Measurements from ENCODE around the gene AP3M1.
A peak's percentile ranks its signal among the peaks of the same experiment; 100 is the strongest.

AP3M1 gene

DNA sequence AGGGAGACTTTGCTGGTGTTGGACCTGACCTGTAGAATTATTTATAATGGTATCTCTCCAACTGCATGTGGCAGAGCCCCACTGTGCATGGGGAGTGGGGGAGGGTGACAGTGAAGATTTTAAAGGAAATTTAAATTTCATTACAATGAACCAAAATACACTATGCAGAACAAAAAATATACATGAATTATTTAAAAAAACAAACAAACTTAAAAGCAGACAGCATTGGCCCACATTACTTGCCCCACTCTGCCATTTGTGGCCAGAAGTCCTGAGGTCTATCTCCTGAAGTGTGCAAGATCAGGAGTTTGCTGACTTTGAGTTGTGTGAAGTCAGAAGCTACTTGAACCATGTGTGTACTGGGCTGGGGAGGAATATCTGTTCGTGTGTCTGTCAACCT, 40.5 kb downstream of the AP3M1 start:
- FAIRE-seq, result no peak

DNA sequence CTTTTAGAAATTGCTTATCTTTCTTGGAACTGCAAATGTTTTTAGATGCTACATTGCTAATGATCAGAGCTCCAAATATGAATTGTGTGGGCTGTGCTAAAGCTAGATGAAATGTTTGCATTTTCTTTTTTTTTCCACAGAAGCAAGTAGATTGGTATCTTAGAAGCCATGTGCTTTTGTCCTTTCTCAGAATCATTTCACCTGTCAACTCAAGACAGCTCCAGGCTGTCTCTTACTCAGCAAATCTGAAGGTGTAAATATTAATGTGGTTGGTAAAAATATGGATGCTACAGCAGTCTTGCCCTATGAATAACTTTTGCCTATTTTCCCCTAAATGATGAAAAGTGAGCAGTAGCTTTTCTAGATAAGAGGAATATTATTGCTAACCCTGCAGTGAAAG, 41.2 kb downstream of the AP3M1 start:
- FAIRE-seq, result no peak

DNA sequence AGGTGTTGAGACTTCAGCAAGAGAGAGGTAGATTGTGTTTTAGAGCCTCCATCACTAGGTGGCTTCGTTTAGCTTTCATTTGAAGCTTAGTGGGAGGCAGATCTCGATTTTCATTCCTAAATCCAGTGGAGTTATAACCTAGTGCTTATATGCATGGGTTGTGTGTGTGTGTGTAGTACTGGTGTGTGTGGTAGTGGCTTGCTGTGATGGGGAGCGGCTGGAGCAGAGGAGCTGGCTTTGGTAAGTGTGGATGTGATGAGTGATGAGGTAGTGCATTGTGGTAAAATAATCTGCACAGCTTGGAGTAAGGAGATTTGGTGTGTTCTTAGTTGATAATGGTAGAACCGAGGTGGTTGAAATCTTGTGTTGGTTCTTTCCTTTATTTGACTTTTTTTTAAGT, 43.2 kb downstream of the AP3M1 start:
- FAIRE-seq, result no peak

DNA sequence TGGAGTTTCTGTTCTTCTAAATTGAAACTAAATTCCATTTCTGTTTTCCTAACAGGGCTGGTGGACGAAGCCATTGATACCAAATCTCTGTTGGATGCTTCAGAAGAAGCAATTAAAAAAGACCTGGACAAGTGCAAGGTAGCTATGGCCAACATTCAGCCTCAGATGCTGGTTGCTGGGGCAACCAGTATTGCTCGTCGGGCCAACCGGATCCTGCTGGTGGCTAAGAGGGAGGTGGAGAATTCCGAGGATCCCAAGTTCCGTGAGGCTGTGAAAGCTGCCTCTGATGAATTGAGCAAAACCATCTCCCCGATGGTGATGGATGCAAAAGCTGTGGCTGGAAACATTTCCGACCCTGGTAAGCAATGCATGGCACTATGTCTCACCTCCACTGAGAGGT, 45.6 kb downstream of the AP3M1 start:
- FAIRE-seq, result no peak

DNA sequence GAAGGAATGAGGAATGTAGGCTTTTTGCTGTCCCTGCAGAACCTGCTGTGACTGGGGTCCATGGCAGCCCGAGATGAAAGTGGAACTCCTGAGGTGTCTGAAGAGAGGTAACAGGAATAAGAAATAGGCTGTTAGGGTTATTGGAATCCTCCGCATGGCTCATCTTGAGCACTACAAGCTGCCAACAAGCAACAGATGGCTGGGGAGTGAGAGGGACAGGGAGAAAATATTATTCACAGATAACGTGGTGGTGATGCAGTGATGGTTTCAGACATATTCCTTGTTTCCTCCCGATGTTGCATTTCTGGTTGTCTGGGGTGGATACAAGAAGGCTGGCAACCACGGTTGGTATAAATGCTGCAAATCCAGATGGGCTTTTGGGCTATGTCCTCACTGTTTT, 46.1 kb downstream of the AP3M1 start:
- no peak for FAIRE-seq

DNA sequence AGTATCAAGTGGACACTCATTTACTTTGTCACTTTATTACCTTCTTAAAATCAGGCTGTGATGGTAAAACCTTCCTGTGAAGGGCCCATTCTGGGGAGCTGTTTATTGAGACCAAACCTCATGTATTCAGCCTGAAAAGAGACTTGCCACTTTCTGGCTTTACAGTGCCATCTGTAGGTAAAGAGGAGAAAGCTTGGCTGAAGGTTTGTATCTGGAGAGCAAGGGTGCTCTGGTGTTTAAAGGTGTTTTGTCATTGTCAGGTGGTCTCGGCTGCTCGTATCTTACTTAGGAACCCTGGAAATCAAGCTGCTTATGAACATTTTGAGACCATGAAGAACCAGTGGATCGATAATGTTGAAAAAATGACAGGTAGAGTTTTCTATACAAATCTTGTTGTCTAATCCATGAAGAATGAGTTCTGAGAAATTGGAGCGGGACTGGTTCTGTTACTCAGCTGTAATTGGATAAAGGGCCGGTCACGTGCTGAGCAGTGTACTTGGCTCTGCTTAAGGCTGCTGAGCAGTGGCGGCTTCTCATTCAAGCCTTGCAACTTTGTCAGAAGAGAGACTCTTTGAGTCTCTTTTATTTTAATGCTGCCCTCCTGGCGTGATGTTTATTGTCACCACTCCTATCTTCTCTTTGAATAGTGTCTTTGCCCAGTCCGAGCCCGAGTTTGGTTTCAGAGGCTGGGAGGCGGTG, 46.9 kb downstream of the AP3M1 start:
- no peak for FAIRE-seq

DNA sequence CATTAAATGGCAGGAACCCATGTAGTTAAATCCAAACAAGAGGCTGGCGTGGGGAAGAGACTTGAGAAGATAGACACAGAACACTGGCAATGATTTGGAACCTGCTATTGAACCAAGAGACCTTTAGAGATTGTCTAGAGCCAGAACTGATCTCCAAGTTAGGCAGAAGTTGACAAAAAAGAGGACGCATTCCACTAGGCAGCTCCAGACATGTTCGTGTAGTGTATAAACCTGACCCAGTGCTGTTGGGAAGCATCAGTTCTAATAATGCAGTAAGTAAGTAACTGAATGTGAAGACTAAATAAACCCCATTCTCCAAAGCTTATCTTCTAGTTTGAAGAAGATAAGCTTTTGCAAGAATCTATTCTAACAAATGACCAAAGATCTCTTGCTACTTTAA, 50.8 kb downstream of the AP3M1 start:
- no peak for FAIRE-seq

DNA sequence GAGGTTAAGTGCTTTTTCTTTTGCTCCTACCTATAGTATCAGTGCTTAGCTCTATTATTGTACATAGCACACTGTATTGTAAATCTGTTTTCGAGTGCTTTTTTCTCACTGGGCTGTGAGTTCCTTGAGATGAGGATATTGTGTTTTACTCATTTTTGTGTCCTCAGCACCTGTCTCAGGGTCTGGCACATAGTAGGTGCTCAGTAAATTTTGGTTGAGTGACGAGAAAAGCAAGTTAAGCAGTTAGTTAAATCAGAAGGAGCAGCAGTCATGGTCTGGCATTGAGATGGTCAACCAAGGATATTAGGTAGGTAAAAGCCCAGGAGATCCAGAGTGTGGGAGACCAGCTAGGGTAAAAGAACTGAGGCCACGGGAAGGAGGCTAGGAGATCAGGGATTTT, 51.2 kb downstream of the AP3M1 start:
- no peak for FAIRE-seq

DNA sequence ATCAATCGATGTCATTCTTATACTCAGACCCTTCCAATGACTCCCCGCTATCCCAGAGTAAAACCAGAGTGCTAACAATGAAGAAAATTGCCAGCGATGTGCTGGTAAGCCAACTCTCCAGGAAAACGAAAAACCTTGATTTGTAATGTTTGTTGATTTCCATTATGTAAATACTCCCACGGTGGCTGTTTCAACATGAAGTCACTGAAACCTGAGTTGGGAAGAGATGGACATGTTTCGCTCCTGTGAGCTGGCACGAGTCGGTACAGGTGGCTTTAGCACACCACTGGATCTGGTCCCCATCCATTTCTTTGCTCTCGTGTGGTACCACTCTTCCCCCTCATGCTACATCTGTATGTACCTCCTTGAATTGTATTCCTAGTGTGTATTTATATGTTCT, 52.9 kb downstream of the AP3M1 start:
- no peak for FAIRE-seq

DNA sequence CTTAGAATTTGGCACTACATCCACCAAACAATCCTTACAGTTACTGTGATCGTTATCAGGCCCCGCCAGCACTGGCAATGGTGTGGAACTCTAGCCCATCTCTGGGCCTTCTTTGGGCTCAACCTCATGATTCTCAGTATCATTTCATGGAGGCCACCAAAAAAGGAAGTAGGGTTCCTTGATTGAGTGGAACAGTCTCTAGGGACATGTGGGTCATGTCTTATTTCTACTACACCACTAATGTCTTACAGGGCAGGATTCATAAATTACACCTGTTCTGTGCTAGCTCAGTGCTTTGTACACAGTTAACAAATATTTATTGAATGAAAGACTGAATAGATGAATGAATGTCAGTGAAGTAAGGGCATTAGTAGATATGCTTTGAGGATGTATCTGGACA, 53.9 kb downstream of the AP3M1 start:
- no peak for FAIRE-seq

DNA sequence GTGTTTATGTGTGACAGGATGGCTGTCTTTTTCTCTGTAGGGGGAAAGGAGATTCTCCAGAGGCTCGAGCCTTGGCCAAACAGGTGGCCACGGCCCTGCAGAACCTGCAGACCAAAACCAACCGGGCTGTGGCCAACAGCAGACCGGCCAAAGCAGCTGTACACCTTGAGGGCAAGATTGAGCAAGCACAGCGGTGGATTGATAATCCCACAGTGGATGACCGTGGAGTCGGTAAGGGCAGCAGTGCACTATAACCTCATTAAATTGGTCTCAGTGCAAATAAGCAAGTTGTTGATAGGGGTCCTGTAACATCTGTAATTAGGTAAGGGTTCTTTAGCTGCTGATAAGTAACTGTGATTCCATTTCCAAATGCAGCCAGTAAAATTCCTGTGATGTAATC, 56.4 kb downstream of the AP3M1 start:
- FAIRE-seq, result no peak

DNA sequence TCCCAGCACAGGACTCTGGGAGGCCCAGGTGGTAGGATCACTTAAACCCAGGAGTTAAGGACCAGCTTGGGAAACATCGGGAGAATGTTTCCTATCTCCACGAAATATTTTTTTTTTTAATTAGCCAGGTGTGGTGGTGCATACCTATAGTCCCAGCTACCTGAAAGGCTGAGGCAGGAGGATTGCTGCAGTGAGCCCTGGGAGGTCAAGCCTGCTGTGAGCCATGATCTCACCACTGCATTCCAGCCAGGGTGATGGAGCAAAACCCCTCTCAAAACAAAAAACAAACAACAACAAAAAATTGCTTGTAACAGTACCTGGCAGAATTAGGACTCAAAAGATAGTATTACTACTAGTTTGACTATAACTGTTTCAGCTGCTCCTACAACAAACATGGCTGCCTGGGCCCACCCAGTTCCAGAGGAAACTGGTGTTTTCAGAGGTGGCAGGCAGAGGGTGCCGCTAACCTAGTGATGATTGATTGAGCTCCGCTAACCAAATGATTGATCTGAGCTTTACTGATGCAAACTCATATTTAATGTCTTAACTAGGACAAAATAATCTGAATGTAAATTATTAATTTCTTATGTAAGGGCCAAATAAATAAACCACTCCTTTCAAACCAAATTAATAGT, 57.0 kb downstream of the AP3M1 start:
- no peak for FAIRE-seq

DNA sequence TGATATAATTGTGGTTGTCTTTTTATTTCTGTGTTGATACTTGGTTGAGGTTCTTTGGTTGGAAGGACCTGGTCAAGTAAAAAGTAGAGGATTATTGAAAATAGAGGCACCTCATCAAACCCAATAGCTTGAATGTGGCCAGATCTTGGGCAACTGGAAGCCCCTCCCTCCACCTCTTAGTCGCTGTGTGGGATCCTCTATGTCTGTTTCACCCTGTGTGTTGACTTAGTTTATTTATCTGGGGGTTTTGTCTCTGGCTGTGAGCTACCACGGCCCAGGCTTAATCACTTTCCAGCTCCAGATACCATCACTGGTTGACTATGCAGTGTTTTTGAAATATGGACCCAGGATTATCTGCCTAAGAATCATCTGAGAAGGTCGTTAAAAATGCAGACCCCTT, 58.3 kb downstream of the AP3M1 start:
- no peak for FAIRE-seq

DNA sequence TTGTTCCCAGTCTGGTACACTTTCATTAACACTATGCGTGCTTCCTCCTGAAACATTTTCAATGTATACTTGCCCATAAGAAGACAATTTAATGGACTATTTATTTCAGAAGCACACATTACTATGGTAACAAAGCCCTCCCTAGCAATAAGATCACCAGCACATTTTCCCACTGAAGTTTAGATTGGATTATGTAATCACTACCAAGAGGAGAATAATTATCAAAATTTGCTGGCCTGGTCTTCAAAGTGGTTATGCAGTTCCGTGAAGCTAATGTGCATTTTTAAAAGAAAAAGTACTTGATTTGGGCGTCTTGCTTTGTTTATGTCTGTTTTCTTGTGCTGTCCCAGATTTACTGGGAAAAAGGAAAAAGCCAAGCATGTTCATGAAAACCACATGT, 61.9 kb downstream of the AP3M1 start:
- no peak for FAIRE-seq

DNA sequence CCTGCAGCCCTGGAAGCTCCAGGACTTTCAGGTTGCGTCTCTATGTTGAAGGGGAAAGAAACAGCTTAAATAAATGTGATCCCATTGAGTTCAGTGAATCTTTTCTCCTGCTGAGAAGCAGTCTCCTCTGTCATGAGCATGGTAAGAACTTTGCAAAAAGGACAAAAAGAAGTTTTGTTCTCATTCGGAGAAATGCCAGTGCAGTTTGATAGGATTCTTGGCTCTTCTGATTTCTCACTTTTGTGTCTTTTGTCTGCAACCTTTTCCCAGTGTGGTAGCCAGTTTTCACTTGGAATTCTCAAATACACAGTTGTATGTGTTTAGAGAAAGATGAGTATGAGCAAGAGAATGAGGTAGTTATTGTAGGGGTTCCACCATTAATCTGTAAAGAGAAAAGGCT, 64.3 kb downstream of the AP3M1 start:
- no peak for FAIRE-seq

DNA sequence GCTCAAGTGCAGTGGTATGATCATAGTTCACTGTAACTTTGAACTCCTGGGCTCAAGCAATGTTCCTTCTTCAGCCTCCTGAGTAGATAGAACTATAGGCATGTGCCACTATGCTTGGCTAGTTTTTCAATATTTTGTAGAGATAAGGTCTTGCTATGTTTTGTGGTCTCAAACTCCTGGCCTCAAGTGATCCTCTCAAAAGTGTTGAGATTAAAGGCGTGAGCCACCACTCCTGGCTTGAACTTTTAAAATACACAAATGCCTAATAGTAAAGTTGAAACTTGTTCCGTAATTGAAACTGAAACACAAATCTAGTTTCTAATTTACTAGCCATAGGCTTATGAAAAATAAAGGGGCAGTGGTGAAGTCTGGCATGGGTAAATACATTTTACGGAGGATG, 65.7 kb downstream of the AP3M1 start:
- no peak for FAIRE-seq

DNA sequence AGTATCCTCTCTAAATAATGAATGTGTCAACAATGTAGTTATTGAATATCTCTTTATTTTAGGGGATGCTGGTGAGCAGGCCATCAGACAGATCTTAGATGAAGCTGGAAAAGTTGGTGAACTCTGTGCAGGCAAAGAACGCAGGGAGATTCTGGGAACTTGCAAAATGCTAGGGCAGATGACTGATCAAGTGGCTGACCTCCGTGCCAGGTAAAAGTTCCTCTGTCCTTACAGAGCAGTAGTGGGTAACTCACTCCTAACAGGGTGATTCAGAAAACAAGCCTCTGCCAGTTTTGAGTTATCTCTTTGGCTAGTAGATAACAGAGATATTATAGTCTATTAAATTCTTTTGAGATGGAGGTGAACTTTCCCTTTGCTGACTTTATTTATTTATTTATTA, 67.3 kb downstream of the AP3M1 start:
- no peak for FAIRE-seq

DNA sequence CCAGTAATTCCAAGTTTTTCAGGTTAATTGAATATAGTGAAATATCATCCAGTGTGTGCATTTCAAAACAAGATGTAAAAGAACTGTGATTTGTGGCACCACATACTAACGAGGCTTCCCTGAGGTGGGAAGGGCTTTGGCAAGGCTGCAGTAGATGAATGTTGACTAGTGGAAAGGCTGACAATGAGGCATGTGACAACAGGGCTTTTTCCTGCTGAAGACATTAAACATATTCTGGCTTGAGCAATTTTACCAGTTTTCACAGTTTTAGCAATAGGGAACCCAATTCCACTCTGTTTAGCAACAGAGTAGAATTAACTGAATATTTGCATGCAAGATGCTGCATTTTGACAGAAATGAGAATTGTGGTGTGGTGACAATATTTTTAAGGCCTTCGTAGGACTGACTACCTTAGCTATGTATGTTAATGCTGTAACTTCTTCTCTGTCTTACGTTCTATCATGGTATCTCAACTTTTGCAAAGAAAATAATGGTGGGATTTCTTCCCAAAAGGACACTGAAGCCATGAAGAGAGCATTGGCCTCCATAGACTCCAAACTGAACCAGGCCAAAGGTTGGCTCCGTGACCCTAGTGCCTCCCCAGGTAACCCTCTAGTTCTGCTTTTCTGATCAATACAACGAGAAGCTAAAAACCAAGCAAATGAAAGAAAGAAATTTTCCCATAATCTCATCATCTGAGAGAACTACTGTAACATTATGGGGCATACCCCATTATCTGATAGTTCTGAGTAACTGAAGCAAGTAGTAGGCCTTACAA, 68.5 kb downstream of the AP3M1 start:
- no peak for FAIRE-seq

DNA sequence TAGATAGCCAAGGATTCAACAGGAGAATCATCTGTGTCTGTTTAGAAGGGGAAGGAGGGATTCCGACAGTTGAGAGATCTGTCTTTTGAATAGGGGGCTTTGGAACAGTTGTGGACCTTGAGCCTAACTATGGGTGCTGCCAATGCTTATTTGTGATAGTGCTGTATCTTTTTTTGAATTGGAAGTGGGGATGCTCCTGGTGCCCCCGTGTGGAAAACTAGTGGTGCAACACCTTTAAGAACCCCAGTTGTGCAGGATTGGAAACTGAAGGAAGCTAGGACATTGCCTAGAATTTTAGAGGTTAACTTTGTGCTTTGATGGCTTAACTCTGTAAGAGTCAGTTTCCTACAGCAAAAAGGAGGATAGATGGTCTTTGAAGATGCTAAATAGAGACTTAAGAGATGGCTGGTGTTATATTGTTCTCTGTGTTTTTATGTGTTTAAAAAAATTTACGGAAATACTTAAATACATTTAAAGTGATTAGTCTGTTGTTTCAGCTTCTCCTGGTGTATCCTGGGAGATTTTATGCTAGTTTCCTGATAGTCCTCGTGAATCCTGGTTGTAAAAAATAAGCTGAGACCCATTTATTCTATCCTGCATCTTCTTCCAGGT, 69.3 kb downstream of the AP3M1 start:
- FAIRE-seq, result peak; percentile 24

DNA sequence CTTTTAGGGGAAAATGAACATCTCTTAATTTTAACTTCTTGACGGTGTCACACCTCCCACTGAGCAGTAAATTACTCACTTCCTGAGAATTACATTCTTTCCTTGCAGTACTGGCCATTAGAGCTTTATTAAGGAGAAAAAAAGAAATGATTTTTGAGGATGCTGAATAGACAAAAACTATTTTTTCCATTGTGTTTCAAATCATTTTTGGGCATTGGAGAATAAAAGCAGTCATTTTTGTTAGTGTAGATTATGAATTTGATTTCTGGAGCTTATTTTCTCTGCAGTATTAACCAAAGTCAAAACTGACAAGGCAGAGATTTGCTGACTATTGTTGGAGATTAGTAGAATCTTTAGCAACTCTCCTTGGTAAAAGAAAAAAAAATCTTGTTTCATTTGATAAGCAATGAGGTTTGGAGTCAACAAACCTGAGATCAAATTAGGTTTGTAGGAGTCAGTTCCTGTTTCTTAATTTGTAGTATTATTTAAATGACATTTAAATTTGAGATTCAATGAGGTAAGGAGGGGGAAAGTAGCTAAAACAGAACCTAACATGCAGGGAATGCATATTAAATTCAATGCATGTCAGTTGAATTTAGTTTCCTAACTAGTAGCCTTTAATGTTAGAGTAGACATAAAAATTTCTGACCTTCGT, 70.6 kb downstream of the AP3M1 start:
- no peak for FAIRE-seq

DNA sequence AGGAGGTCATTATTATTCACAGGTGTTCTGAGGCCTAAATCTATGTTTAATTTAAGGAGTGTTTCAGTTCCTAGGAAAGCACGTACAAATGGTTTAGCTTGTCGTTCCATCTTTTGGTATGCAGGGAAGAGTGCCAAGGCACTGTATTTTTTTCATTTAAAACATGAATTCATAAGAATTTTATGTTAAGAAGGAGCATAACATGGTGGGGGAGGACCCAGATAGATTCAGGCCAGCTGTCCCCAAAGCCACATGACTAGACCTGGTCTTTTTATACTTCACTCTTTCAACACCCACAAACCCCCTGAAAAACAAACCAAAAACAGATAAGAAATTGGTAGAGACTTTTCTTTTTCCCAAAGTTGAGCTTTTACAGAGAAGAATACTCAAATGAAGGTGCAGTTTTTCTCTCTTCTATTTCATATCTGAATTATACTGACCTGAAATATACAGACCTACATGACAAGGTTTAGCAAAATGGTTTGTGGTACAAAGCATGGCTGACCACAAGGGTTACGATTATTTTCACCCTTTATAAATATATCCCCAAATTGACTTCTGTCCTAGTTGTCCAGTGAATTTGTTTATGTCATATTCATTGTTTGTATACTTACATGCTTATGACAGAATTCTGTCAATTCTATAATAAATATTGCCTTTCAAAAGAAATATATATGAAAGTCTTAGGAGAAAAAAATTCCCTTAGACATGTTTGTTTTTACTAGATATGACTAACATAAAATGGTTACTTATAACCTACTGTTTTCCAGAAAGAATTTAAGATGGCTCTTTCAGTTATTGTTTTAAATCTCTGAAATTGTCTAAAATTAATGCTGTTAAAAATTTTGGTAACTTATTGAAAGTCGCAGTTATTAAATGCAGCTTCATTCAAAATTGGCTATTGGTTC, 71.3 kb downstream of the AP3M1 start:
- FAIRE-seq, result peak; percentile 72

DNA sequence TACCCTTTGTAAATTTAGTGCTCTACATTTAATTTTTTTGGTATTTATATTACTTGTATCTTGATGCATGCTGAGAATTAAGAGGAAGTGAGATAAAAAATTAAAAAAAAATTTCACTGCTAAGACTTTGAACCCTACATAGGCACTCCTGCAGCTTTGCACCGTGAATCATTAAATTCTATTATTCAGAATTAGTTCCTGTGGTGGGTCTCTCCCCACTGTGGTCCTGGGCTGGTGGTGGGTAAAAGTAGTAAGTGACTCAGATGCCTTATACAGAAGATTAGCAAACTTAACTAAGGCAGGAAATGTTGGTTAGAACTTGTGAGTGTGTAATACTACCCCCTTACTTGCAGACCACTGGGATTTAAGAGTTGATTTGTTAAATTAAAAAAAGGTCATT, 72.6 kb downstream of the AP3M1 start:
- no peak for FAIRE-seq

All from islet of Langerhans (tissue), 1 donor.